DMS 273 (cell line): ENCODE measurements around the gene DRD4.

Experiments
- DNase-seq: peaks from one replicate; lab custom pipeline; 2025; ENCODE audit not compliant: unreplicated experiment; lab: John Stamatoyannopoulos, UW

DRD4 gene

GRCh38 chr11:636511-637332 lies at the start of gene DRD4:
Gene DRD4 (plus strand): TSS chr11:637269. CDS start chr11:637305, 36 bp downstream.
- DNase-seq = no peak

- DNase-seq = no peak
These were observed 49.5 kb upstream of the DRD4 start for GRCh38 chr11:587546-587945.

GRCh38 chr11:587978-588380 lies 49.1 kb upstream of the DRD4 start:
- no peak for DNase-seq

- DNase-seq = no peak
These were observed 47.3 kb upstream of the DRD4 start for GRCh38 chr11:589798-590197.

GRCh38 chr11:590997-591396 lies 46.1 kb upstream of the DRD4 start:
- DNase-seq = no peak

- DNase-seq = no peak
These were observed 44.6 kb upstream of the DRD4 start for GRCh38 chr11:592501-592900.

- no peak for DNase-seq
These were observed 44.2 kb upstream of the DRD4 start for GRCh38 chr11:592918-593317.

- no peak for DNase-seq
These were observed 43.7 kb upstream of the DRD4 start for GRCh38 chr11:593347-593746.

GRCh38 chr11:595400-595799 lies 41.7 kb upstream of the DRD4 start:
- no peak for DNase-seq

- DNase-seq = no peak
These were observed 40.7 kb upstream of the DRD4 start for GRCh38 chr11:596374-596773.

- DNase-seq = no peak
These were observed 39.8 kb upstream of the DRD4 start for GRCh38 chr11:597166-597725.

- no peak for DNase-seq
These were observed 38.9 kb upstream of the DRD4 start for GRCh38 chr11:598005-598680.

GRCh38 chr11:601573-602245 lies 35.4 kb upstream of the DRD4 start:
- no peak for DNase-seq

- DNase-seq = no peak
These were observed 33.9 kb upstream of the DRD4 start for GRCh38 chr11:603154-603553.

- DNase-seq = no peak
These were observed 31.6 kb upstream of the DRD4 start for GRCh38 chr11:605286-606129.

GRCh38 chr11:606245-606644 lies 30.8 kb upstream of the DRD4 start:
- DNase-seq = peak; percentile 59

- no peak for DNase-seq
These were observed 29.9 kb upstream of the DRD4 start for GRCh38 chr11:607020-607780.

GRCh38 chr11:607971-608659 lies 29.0 kb upstream of the DRD4 start:
- DNase-seq = no peak

GRCh38 chr11:608791-609251 lies 28.2 kb upstream of the DRD4 start:
- no peak for DNase-seq
